NOMO-1 (cell line): ENCODE measurements around the gene EIF4G1.
"Not testable (repeated sequence)": the region's sequence is repeated elsewhere in the genome, so short reads cannot be mapped to it uniquely, and the experiment has no call there.

ENCODE experiments used
- DNase-seq, 2 experiments: peaks; one replicate each; lab custom pipeline; 2025; ENCODE audit not compliant: unreplicated experiment in 2 of 2; lab: John Stamatoyannopoulos, UW

EIF4G1 gene

GRCh38 chr3:184314363-184314699, at the start of gene EIF4G1:
TSS of gene EIF4G1 (plus strand) at chr3:184314606. CDS start at chr3:184315797, 1,191 bp downstream.
- peak; percentile 93 to 99 for DNase-seq

GRCh38 chr3:184267249-184267648, 47.2 kb upstream of the EIF4G1 start:
- not testable (repeated sequence) for DNase-seq

GRCh38 chr3:184272269-184272668, 42.1 kb upstream of the EIF4G1 start:
- no peak for DNase-seq

- no peak for DNase-seq
Measured at GRCh38 chr3:184275381-184275701, 39.1 kb upstream of the EIF4G1 start.

GRCh38 chr3:184275961-184276910, 38.2 kb upstream of the EIF4G1 start, which contains the start of gene ECE2:
TSS of gene ECE2 (plus strand) at chr3:184276022. CDS start at chr3:184276154, 132 bp downstream.
- no peak for DNase-seq

- no peak for DNase-seq
Measured at GRCh38 chr3:184277366-184277765, 37.0 kb upstream of the EIF4G1 start.

GRCh38 chr3:184282941-184283340, 31.5 kb upstream of the EIF4G1 start:
- DNase-seq = no peak

GRCh38 chr3:184283681-184284080, 30.7 kb upstream of the EIF4G1 start:
- no peak for DNase-seq

GRCh38 chr3:184284696-184285095, 29.7 kb upstream of the EIF4G1 start:
- DNase-seq = peak; percentile 64 to 66

- peak; percentile 58 to 79 for DNase-seq
Measured at GRCh38 chr3:184289426-184289938, 24.9 kb upstream of the EIF4G1 start.

GRCh38 chr3:184290331-184290730, 24.1 kb upstream of the EIF4G1 start:
- DNase-seq = no peak

GRCh38 chr3:184291044-184291737, 23.2 kb upstream of the EIF4G1 start:
- no peak for DNase-seq

GRCh38 chr3:184291738-184292445, 22.5 kb upstream of the EIF4G1 start:
- no peak for DNase-seq

- no peak for DNase-seq
Measured at GRCh38 chr3:184295771-184296170, 18.6 kb upstream of the EIF4G1 start.

- no peak for DNase-seq
Measured at GRCh38 chr3:184296616-184297015, 17.8 kb upstream of the EIF4G1 start.

- peak; percentile 98 to 99 for DNase-seq
Measured at GRCh38 chr3:184298759-184299487, 15.5 kb upstream of the EIF4G1 start, which contains the start of gene PSMD2. TSS of gene PSMD2 (plus strand) at chr3:184299241. CDS start at chr3:184299267, 26 bp downstream.

GRCh38 chr3:184299488-184300377, 14.7 kb upstream of the EIF4G1 start:
- no peak for DNase-seq

- DNase-seq = no peak
Measured at GRCh38 chr3:184300378-184300720, 14.1 kb upstream of the EIF4G1 start.

- DNase-seq = no peak
Measured at GRCh38 chr3:184305577-184305976, 8.8 kb upstream of the EIF4G1 start.
